Neural progenitor cell (in vitro differentiated cells): ENCODE measurements around the gene NUP214. TPM values are rescaled to one million over a fixed set of nuclear protein-coding genes. Genes with fewer than 3 reads are reported as not detected.
A peak's percentile ranks its signal among the peaks of the same experiment; 100 is the strongest.

Source experiments
- DNase-seq: peaks from one replicate; pipeline ENCODE4 v3.0.0-alpha.2; 2016; ENCODE audit warnings: low spot score
- H2AFZ ChIP-seq: fragments of 200-600 bp; sonication (generic); replicated peaks from 2 replicates; pipeline ENCODE4 v1.6.1; 2016; ENCODE audit warnings: antibody characterized with exemption
- H3F3A ChIP-seq: fragments of 200-600 bp; sonication (generic); 2 replicates; pipeline ENCODE4 v1.6.1; 2016; ENCODE audit warnings: antibody characterized with exemption, low read depth
- H3K27ac ChIP-seq: fragments of 200-600 bp; sonication (generic); 2 replicates; pipeline ENCODE4 v1.5.1; 2016; ENCODE audit warnings: mild to moderate bottlenecking
- H3K27me3 ChIP-seq: fragments of 200-600 bp; sonication (generic); 2 replicates; pipeline ENCODE4 v1.6.1; 2016; ENCODE audit warnings: mild to moderate bottlenecking, moderate library complexity
- H3K36me3 ChIP-seq: fragments of 200-600 bp; sonication (generic); 2 replicates; pipeline ENCODE4 v1.5.1; 2016
- H3K4me1 ChIP-seq: fragments of 200-600 bp; sonication (generic); 2 replicates; pipeline ENCODE4 v1.6.1; 2016; ENCODE audit warnings: mixed run types
- H3K4me2 ChIP-seq: fragments of 200-600 bp; sonication (generic); 2 replicates; pipeline ENCODE4 v1.6.1; 2016
- H3K4me3 ChIP-seq: fragments of 200-600 bp; sonication (generic); 2 replicates; pipeline ENCODE4 v1.5.1; 2016
- H3K79me2 ChIP-seq: fragments of 200-600 bp; sonication (generic); 2 replicates; pipeline ENCODE4 v1.6.1; 2016; ENCODE audit warnings: low read depth
- H3K9ac ChIP-seq: fragments of 200-600 bp; sonication (generic); 2 replicates; pipeline ENCODE4 v1.6.1; 2016
- H3K9me3 ChIP-seq: fragments of 200-600 bp; sonication (generic); 2 replicates; pipeline ENCODE4 v1.5.1; 2016; ENCODE audit warnings: low read depth
- H4K20me1 ChIP-seq: fragments of 200-600 bp; sonication (generic); 2 replicates; pipeline ENCODE4 v1.6.1; 2016; ENCODE audit warnings: low read depth
- H3K27ac Mint-ChIP-seq: 3 replicates; pipeline ENCODE4 v1.8.0; 2021; ENCODE audit warnings: mixed read lengths
- H3K27me3 Mint-ChIP-seq: 2 replicates; pipeline ENCODE4 v1.8.0; 2022; ENCODE audit warnings: low read depth, mild to moderate bottlenecking, inconsistent platforms, moderate library complexity, mixed read lengths; ENCODE audit not compliant: insufficient read depth
- H3K36me3 Mint-ChIP-seq: 3 replicates; pipeline ENCODE4 v1.8.0; 2021; ENCODE audit warnings: mixed read lengths
- H3K4me1 Mint-ChIP-seq: 3 replicates; pipeline ENCODE4 v1.8.0; 2021; ENCODE audit warnings: mixed read lengths
- H3K4me3 Mint-ChIP-seq: 3 replicates; pipeline ENCODE4 v1.8.0; 2021; ENCODE audit warnings: mild to moderate bottlenecking, moderate library complexity, mixed read lengths
- H3K9me3 Mint-ChIP-seq: 3 replicates; pipeline ENCODE4 v1.8.0; 2020; ENCODE audit warnings: mixed read lengths
- EZH2 ChIP-seq: fragments of 200-600 bp; sonication (generic); IDR thresholded peaks from 2 replicates; pipeline ENCODE4 v1.6.1; 2017; ENCODE audit warnings: antibody characterized with exemption, mild to moderate bottlenecking, moderate library complexity
- EZH2phosphoT487 ChIP-seq: fragments of 200-600 bp; sonication (generic); IDR thresholded peaks from 2 replicates; pipeline ENCODE4 v1.6.1; 2017; ENCODE audit warnings: antibody characterized with exemption
- total RNA-seq: library from RNA; depleted of rRNA; stranded (reverse); fragments of >200 nt; gene quantifications from 2 replicates; pipeline ENCODE4 v1.2.3, GENCODE V29; 2015; ENCODE audit warnings: low replicate concordance
- TF ChIP-seq, protein P1 (sequence below): fragments of 200-600 bp; sonication (generic); IDR thresholded peaks from 2 replicates; pipeline ENCODE4 v1.5.1; 2017; ENCODE audit warnings: antibody characterized with exemption, mild to moderate bottlenecking

Gene NUP214
- total RNA-seq, 1 donor from 2014 or later, result 37.6 TPM

DNA sequence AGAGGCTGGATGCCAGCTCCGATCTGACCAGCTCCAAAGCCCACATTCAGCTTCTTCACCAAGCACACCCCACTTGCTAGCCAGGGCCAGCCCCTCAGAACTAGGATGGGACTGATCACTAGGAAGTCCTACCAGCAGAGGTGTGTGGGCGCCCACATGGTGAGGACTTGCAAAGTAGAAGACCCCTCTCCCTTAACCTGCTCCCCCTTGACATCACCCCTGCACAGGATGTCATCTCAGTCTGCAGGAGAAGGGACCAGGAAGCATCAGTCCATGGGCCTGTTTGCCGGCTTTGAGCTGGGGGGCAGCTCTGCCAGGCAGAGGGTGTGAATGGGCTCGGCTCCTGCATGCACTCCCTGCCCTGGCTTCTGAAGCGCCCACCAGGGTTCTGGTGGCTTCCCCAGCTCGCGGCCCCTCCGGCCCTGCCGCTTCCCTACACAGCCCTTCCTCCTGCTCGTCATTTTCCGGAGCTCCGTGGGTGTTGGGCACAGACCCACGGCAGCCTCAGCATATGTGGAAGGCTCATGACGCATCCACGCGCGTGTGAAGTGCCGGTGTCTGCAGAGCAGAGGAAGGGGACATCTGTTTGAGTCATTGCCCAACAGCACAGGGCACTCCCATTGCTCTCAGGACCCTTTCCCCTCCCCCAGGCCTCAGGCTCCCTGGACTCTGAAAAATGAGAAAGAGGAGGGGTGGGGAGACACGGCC, 154.6 kb downstream of the NUP214 start:
- Mint-ChIP-seq H3K36me3 (peaks cover 2% of the 10 kb centered on the region), H3K27ac (no peak overlapping the region), H3K9me3 (no peaks in the 10 kb centered on the region), H3K27me3 (peaks cover 49% of the 10 kb centered on the region), H3K4me3 (no peak overlapping the region), H3K4me1 (peaks cover 21% of the 10 kb centered on the region)
- Histone ChIP-seq H3K9me3 (no peaks in the 10 kb centered on the region), H3K79me2 (no peaks in the 10 kb centered on the region), H3K27ac (no peak overlapping the region), H3F3A (peaks cover 19% of the 10 kb centered on the region), H3K27me3 (peaks cover 69% of the 10 kb centered on the region), H3K4me3 (no peak overlapping the region), H3K4me2 (no peak overlapping the region), H3K4me1 (peaks cover 11% of the 10 kb centered on the region), H4K20me1 (peaks cover 17% of the 10 kb centered on the region), H3K9ac (no peak overlapping the region), H3K36me3 (no peaks in the 10 kb centered on the region), H2AFZ (no peak overlapping the region)
- no peak for DNase-seq
- TF ChIP-seq, protein P1, sequence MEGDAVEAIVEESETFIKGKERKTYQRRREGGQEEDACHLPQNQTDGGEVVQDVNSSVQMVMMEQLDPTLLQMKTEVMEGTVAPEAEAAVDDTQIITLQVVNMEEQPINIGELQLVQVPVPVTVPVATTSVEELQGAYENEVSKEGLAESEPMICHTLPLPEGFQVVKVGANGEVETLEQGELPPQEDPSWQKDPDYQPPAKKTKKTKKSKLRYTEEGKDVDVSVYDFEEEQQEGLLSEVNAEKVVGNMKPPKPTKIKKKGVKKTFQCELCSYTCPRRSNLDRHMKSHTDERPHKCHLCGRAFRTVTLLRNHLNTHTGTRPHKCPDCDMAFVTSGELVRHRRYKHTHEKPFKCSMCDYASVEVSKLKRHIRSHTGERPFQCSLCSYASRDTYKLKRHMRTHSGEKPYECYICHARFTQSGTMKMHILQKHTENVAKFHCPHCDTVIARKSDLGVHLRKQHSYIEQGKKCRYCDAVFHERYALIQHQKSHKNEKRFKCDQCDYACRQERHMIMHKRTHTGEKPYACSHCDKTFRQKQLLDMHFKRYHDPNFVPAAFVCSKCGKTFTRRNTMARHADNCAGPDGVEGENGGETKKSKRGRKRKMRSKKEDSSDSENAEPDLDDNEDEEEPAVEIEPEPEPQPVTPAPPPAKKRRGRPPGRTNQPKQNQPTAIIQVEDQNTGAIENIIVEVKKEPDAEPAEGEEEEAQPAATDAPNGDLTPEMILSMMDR, result no peak
- TF ChIP-seq EZH2phosphoT487, result no peak
- TF ChIP-seq EZH2, result no peak

DNA sequence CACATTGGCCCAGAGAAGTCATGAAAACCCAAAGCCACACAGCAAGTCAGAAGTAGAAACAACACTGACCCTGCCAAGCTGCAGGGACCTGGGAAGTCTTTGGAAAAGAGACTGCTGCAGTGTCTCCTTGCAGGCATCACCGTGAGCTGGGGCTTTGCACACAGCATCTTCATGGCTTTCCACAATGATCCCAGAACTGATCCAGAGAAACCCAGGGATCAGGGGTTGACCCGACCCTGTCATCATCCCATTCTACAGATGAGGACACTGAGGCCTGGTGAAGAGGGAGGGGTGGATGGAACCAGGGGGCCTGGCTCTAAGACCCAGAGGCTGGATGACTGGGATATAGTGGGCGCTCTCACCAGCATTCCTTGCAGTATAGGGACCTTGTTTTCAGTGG, 155.3 kb downstream of the NUP214 start:
- Histone ChIP-seq H3K27me3 (peaks cover 63% of the 10 kb centered on the region), H3F3A (peaks cover 12% of the 10 kb centered on the region), H3K9ac (no peak overlapping the region), H2AFZ (no peak overlapping the region), H4K20me1 (peaks cover 12% of the 10 kb centered on the region), H3K79me2 (no peaks in the 10 kb centered on the region), H3K4me1 (peaks cover 8% of the 10 kb centered on the region), H3K27ac (no peak overlapping the region), H3K4me2 (no peak overlapping the region), H3K4me3 (no peak overlapping the region), H3K9me3 (no peaks in the 10 kb centered on the region), H3K36me3 (no peaks in the 10 kb centered on the region)
- no peak for DNase-seq
- TF ChIP-seq EZH2phosphoT487, result no peak
- TF ChIP-seq, protein P1, result no peak
- no peak for TF ChIP-seq EZH2
- Mint-ChIP-seq H3K27me3 (peaks cover 50% of the 10 kb centered on the region), H3K36me3 (peaks cover 2% of the 10 kb centered on the region), H3K4me1 (peaks cover 17% of the 10 kb centered on the region), H3K27ac (no peak overlapping the region), H3K9me3 (no peaks in the 10 kb centered on the region), H3K4me3 (no peak overlapping the region)

DNA sequence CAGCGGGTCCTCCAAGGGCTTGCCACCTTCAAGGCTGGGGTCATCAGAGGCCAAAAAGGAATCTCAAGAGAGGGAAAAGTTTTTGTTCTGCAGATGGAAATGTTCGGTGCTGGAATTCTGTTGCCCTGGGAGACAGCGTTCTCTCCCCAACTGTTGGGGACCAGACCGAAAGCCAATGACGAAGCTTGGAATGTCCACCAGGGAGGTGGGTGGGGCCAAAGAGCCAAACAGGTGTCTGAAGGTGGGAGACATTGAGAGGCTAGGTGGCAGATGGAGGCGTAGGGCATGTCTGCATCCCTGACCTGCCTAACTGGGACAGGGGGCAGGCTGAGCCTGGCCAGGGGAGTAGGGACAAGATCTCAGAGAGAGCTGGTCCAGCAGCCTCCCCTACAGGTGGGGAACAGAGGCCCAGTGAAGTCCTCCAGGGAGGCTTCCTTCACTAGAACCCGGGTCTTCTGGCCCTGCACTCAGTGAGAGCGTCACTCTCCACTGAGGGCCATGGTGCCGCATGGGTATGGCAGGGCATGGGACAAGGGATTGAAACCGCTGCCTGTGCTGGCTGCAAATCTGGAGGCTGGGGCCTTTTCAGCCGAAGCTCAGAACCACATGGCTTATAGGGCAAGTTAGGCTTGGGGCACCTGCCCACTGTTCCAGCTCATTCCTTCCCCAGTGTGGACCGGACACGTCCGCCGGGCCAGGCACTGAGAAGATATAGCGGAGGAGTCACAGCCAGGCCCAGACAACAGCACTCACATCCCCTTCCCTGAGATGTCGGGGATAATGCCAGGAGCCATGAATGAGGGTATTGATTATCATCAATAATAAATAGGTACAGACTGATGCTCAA, 156.0 kb downstream of the NUP214 start:
- Histone ChIP-seq H2AFZ (no peak overlapping the region), H3K27ac (no peak overlapping the region), H3K36me3 (no peaks in the 10 kb centered on the region), H4K20me1 (peaks cover 5% of the 10 kb centered on the region), H3K9me3 (no peaks in the 10 kb centered on the region), H3K9ac (no peak overlapping the region), H3K4me1 (peaks cover 5% of the 10 kb centered on the region), H3F3A (peaks cover 5% of the 10 kb centered on the region), H3K27me3 (peaks cover 56% of the 10 kb centered on the region), H3K4me3 (no peak overlapping the region), H3K4me2 (no peak overlapping the region), H3K79me2 (no peaks in the 10 kb centered on the region)
- peak overlapping the region; percentile 73 for H3K4me3 Mint-ChIP-seq
- no peak overlapping the region for H3K27ac Mint-ChIP-seq
- H3K4me1 Mint-ChIP-seq, result peaks cover 11% of the 10 kb centered on the region
- H3K9me3 Mint-ChIP-seq, result no peaks in the 10 kb centered on the region
- peaks cover 2% of the 10 kb centered on the region for H3K36me3 Mint-ChIP-seq
- peaks cover 46% of the 10 kb centered on the region for H3K27me3 Mint-ChIP-seq
- TF ChIP-seq EZH2, result no peak
- TF ChIP-seq EZH2phosphoT487, result no peak
- TF ChIP-seq, protein P1, result no peak
- no peak for DNase-seq
